GM12801 (cell line): ENCODE results near the gene MLX.

ENCODE experiments used
- TF ChIP-seq, protein P1 (sequence below): IDR thresholded peaks from one replicate; pipeline ENCODE4 v1.5.1; 2011; ENCODE audit warnings: control low read depth; ENCODE audit not compliant: insufficient read length; ENCODE audit errors: extremely low read depth

The MLX gene

GRCh38 chr17:42537156-42537805 lies 29.6 kb upstream of the MLX start:
- TF ChIP-seq, protein P1, sequence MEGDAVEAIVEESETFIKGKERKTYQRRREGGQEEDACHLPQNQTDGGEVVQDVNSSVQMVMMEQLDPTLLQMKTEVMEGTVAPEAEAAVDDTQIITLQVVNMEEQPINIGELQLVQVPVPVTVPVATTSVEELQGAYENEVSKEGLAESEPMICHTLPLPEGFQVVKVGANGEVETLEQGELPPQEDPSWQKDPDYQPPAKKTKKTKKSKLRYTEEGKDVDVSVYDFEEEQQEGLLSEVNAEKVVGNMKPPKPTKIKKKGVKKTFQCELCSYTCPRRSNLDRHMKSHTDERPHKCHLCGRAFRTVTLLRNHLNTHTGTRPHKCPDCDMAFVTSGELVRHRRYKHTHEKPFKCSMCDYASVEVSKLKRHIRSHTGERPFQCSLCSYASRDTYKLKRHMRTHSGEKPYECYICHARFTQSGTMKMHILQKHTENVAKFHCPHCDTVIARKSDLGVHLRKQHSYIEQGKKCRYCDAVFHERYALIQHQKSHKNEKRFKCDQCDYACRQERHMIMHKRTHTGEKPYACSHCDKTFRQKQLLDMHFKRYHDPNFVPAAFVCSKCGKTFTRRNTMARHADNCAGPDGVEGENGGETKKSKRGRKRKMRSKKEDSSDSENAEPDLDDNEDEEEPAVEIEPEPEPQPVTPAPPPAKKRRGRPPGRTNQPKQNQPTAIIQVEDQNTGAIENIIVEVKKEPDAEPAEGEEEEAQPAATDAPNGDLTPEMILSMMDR, result no peak

DNA sequence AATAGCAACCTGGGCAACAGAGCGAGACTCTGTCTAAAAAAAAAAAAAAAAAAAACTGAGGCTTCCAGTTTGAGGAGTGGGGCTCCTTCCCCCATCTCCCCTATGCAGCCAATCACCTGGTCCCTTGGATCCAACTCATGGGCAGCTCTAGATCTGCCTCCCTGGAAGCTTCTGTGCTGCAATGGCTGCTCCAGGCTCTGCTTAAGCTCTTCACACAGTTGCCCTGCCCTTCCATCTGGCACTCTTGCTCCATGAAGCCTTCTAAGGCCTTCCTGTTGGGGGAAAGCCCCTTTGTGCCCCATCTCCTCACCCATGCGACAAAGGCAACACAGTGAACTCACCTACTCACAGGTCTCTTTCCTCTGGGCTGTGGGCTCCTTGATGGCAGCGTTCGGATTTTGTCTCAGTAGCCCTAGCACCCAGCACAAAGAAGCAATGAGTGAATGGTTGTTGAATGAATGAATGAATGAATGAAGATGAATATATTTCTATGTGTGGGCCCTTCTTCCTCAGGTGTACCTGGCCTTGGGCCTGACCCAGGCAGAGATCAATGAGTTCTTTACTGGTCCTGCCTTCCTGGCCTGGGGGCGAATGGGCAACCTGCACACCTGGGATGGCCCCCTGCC lies 29.0 kb upstream of the MLX start:
- TF ChIP-seq, protein P1, result no peak

GRCh38 chr17:42538482-42538881 lies 28.4 kb upstream of the MLX start:
- TF ChIP-seq, protein P1, result no peak

DNA sequence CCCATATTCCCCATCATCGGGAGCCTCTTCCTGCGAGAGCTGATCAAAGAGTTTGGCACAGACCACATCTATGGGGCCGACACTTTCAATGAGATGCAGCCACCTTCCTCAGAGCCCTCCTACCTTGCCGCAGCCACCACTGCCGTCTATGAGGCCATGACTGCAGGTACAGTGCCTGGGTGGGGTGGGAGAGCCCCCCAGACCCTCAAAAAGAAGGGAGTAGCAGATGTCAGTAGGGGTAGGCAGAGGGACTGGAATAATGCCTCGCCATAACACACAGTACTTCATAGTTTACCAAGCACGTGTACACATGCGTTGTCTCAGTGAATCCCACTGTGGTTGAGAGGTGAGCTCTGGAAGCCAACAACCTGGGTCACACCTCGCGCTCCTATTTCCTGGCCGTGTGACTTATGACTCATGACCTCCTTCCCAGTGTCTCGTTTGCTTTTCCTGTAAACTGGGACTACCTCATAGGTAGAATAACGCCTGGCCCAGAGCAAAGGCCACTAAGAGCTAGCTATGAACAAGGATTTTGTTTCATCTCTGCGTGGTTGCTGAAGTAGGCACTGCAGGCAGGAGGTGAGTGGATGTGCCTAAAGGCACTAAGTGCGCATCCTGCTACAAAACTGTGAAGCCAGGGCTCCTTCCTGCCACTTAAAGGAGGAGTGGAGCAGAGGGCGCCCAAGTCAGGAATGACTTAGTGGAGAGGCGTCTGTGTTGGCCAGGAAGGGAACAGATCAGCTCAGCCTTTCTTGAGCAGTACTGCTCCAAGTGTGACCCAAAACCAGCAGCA lies 25.7 kb upstream of the MLX start:
- TF ChIP-seq, protein P1, result no peak

DNA sequence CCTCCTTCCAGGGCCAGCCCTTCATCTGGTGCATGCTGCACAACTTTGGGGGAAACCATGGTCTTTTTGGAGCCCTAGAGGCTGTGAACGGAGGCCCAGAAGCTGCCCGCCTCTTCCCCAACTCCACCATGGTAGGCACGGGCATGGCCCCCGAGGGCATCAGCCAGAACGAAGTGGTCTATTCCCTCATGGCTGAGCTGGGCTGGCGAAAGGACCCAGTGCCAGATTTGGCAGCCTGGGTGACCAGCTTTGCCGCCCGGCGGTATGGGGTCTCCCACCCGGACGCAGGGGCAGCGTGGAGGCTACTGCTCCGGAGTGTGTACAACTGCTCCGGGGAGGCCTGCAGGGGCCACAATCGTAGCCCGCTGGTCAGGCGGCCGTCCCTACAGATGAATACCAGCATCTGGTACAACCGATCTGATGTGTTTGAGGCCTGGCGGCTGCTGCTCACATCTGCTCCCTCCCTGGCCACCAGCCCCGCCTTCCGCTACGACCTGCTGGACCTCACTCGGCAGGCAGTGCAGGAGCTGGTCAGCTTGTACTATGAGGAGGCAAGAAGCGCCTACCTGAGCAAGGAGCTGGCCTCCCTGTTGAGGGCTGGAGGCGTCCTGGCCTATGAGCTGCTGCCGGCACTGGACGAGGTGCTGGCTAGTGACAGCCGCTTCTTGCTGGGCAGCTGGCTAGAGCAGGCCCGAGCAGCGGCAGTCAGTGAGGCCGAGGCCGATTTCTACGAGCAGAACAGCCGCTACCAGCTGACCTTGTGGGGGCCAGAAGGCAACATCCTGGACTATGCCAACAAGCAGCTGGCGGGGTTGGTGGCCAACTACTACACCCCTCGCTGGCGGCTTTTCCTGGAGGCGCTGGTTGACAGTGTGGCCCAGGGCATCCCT lies 23.5 kb upstream of the MLX start:
- TF ChIP-seq, protein P1, result no peak

DNA sequence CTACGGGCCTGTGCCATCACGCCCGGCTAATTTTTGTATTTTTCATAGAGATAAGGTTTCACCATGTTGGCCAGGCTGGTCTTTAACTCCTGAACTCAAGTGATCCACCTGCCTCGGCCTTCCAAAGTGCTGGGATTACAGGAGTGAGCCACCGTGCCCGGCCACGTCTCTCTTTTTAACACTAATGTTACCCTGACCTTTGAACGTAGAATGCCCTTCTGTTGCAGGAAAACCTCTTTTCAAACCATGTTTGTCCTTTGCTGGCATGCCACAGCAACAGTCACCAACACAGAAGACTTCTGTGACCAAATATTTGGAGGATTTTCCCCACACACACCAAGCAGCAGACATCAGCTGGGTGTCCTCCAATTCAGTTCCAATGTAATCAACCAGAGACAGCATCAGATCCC lies 22.0 kb upstream of the MLX start:
- TF ChIP-seq, protein P1, result no peak

DNA sequence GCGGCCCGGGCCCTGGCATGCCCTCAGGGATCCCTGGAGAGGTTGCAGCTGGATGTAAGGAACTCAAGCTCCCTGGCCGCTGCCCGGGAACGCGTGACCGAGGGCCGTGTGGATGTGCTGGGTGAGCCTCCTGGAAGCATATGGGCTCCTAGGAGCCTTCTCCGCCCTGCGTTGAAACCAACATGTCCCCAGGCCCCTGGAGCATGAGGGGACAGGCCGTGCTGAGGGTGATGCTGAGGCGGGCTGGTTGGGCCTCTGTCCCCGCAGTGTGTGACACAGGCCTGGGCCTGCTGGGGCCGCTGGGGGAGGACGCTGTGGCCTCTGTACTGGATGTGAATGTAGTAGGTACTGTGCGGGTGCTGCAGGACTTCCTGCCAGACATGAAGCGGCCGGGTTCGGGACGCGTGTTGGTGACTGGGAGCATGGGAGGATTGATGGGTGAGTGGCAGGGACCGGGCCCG lies 19.9 kb upstream of the MLX start:
- TF ChIP-seq, protein P1, result no peak
